HFF-Myc (cell line): ENCODE results near the gene OR14K1.
"Not testable (repeated sequence)": the region's sequence is repeated elsewhere in the genome, so short reads cannot be mapped to it uniquely, and the experiment has no call there.

Experiments
- DNase-seq: peaks from one replicate; pipeline ENCODE4 v3.0.0-alpha.2; 2011; ENCODE audit warnings: low read depth; ENCODE audit errors: extremely low read depth
- H3K4me3 ChIP-seq: replicated peaks from 2 replicates; pipeline ENCODE4 v1.5.1; 2011; ENCODE audit warnings: low read depth, mild to moderate bottlenecking, control low read depth, low read length
- TF ChIP-seq, protein P1 (sequence below): IDR thresholded peaks from 2 replicates; pipeline ENCODE4 v1.5.1; 2012; ENCODE audit warnings: mild to moderate bottlenecking, low read depth, low read length, control low read depth; ENCODE audit errors: missing control alignments

The OR14K1 gene, protein sequence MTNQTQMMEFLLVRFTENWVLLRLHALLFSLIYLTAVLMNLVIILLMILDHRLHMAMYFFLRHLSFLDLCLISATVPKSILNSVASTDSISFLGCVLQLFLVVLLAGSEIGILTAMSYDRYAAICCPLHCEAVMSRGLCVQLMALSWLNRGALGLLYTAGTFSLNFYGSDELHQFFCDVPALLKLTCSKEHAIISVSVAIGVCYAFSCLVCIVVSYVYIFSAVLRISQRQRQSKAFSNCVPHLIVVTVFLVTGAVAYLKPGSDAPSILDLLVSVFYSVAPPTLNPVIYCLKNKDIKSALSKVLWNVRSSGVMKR

DNA sequence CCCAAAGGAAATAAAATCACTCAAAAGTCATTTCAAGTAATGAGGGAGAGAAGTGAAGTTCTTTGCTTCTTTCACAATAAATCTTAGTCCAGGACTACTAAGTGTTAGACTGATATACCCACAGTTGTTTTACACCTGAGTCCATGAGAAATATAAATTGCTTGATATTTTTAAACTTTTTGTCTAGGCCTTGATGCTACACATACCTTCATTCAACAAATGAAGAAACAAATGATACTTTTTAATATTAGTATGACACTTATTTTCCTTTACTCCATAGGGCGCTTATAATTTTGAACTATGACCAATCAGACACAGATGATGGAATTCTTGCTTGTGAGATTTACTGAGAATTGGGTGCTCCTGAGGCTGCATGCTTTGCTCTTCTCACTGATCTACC lies at the start of gene OR14K1:
Gene OR14K1 (plus strand): TSS at position 301 of the 400 bp plus-strand sequence. CDS start 0 bp downstream, at position 301.
- DNase-seq, result no peak
- H3K4me3 ChIP-seq, result no peak within 1 kb of the TSS
- TF ChIP-seq, protein P1, sequence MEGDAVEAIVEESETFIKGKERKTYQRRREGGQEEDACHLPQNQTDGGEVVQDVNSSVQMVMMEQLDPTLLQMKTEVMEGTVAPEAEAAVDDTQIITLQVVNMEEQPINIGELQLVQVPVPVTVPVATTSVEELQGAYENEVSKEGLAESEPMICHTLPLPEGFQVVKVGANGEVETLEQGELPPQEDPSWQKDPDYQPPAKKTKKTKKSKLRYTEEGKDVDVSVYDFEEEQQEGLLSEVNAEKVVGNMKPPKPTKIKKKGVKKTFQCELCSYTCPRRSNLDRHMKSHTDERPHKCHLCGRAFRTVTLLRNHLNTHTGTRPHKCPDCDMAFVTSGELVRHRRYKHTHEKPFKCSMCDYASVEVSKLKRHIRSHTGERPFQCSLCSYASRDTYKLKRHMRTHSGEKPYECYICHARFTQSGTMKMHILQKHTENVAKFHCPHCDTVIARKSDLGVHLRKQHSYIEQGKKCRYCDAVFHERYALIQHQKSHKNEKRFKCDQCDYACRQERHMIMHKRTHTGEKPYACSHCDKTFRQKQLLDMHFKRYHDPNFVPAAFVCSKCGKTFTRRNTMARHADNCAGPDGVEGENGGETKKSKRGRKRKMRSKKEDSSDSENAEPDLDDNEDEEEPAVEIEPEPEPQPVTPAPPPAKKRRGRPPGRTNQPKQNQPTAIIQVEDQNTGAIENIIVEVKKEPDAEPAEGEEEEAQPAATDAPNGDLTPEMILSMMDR, result no peak

DNA sequence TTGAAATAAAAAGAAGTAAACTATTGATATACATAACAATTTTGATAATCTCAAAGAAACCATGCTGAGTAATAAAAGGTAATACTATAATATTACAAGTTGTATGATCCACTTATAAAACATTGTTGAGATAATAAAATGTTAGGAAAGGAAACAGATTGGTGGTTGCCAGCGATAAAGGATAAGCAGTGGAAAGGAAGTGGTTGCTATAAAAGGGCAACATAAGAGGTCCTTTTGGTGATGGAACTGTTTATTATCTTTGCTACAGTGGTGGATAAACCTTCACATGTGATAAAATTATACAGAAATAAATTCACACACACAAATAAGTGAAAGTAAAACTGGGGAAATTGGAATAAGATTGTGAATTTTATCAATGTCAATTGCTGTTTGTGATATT lies 37.1 kb upstream of the OR14K1 start:
- TF ChIP-seq, protein P1, result no peak
- no peak overlapping the region for H3K4me3 ChIP-seq
- DNase-seq, result no peak

DNA sequence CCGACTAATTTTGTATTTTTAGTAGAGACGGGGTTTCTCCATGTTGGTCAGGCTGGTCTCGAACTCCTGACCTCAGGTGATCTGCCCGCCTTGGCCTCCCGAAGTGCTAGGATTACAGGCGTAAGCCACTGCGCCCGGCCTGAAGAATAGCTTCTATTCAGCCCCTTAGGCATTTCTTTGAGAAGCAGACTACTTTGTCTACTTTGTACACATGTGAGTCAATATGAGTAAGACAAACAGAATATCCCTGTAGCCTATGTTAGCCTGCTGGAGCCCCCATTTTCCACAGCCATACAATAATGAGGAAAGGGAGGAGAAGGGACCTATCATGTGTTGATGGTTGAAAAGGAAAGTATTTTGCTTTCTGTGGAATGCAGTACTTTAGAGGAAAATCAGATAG lies 27.7 kb upstream of the OR14K1 start:
- not testable (repeated sequence) for DNase-seq, H3K4me3 ChIP-seq

DNA sequence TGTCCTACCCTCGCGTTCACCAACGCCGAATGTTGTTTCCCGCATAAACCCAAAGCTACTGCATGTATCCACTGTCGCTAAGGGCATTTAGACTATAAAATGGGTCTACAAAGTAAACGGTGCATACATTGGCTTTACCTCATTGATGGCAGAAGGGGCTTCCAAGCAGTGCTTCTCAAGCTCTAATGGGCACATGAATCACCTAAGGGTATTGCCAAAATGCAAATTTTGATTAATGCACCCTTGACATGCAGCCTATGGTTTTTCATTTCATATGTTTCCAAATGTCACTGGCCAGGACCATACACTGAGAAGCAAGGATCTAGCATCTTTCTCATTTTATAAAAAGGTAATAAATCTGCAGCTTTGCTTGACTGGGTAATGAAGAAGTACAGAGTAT lies 24.7 kb upstream of the OR14K1 start:
- H3K4me3 ChIP-seq, result no peak overlapping the region
- TF ChIP-seq, protein P1, result no peak
- no peak for DNase-seq

DNA sequence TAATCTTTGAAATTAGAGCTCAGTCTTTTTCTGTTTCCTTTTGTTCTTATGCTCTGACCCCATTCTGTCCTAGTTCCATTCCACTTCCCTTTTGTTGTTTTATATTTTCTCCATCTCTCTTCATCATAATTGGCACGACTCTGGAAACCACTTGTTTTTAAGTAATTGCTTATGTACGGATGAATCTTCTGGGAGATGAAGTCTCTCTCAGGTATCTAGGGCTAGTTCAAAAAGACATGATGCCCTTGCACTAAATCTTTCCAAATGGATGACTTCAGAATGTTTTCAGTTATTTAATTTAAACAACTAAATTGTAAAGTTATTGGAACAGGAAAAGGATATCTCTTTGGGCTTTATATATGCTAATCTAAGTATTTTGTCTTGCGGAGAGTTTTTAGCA lies 21.9 kb upstream of the OR14K1 start, which contains the start of gene OR6F1:
Gene OR6F1 (minus strand): TSS at position 101 of the 400 bp plus-strand sequence. CDS start 3,891 bp downstream, outside the sequence.
- TF ChIP-seq, protein P1, result no peak
- DNase-seq, result no peak
- H3K4me3 ChIP-seq, result no peak within 1 kb of the TSS

DNA sequence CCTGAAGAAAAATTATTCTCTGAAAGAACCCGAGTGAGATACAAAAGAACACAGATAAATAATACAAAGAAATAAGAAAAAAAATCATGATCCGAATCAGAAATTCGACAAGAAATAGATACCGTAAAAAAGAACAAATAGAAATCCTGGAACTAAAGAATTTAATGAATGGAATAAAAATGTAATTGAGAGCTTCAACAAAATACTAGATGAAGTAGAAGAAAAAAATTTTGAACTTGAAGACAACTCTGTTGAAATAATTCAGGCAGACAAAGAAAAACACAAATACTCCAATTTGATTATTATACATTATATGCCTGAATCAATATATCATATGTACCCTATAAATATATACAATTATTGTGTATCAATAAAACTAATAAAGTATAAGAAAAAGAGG lies 17.2 kb upstream of the OR14K1 start:
- TF ChIP-seq, protein P1, result no peak
- no peak overlapping the region for H3K4me3 ChIP-seq
- DNase-seq, result no peak

DNA sequence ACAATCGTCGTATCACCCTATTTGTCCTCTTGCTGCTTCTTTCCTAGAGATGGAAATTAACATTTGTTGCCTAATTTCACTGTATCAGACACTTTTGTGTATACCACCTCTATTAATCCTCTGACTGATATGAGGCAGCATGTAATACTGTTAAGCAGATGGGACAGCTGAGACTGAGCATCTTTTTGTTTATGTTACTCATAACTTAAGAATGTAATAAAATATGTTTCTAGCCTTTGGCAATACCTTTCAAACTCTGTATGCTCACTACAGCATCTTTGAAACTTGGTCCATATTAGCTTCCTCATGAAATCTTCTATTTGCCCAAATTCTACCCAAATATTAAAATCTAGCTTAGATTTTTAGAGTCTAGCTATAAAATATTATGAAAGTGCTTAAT lies 2.3 kb downstream of the OR14K1 start:
- no peak for DNase-seq
- H3K4me3 ChIP-seq, result no peak overlapping the region
- TF ChIP-seq, protein P1, result no peak
